Right renal pelvis (tissue), 4 donors: Measurements from ENCODE around the gene NANS. TPM values are rescaled to one million over a fixed set of nuclear protein-coding genes. Genes with fewer than 3 reads are reported as not detected.

Experiments
- DNase-seq, 4 donors: peaks; one replicate each; pipeline ENCODE4 v3.0.0-alpha.2; 2013; ENCODE audit warnings: low read depth in 4 of 4, low spot score in 3 of 4, missing footprints in 1 of 4
- polyA plus RNA-seq, 4 donors: library from polyadenylated mRNA; unstranded; fragments of 120-200 nt; gene quantifications; one replicate each; pipeline ENCODE4 v1.2.1, GENCODE V29; 2013; ENCODE audit not compliant: insufficient read length in 4 of 4

The NANS gene
- polyA plus RNA-seq, 4 donors = 37.5 to 41.2 (median 38.9) TPM

DNA sequence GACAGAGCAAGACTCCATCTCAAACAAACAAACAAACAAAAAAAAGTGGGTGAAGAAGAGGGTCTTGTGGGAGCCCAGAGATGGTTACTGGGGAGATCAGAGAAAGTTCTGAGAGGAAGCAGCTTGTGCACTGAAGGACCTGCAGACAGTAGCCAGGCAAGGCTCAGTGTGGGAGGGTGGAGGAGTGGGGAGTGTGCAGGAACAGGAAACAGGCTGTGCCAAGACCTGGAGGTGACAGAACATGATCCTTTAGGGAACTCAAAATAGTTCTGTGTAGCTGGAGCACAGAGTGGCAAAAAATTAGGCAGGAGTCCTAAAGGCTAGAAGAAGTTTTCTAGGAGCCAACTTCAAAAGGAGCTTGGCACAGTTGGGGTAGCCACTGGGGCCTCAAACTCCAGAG lies 19.2 kb upstream of the NANS start:
- DNase-seq = no peak

DNA sequence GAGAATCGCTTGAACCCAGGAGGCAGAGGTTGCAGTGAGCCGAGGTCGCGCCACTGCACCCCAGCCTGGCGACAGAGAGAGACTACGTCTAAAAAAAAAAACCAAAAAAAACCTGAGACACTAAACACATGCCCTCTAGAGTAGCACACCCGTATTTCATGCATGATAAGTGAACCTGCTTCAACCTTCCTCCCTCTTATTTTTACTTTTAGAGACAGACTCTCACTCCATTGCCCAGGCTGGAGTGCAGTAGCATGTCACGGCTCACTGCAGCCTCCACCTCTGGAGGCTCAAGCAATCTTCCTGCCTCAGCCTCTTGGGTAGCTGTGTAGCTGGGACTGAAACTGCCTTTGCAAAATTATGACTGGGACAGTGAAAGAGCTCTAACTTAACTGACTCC lies 17.6 kb upstream of the NANS start:
- no peak for DNase-seq

DNA sequence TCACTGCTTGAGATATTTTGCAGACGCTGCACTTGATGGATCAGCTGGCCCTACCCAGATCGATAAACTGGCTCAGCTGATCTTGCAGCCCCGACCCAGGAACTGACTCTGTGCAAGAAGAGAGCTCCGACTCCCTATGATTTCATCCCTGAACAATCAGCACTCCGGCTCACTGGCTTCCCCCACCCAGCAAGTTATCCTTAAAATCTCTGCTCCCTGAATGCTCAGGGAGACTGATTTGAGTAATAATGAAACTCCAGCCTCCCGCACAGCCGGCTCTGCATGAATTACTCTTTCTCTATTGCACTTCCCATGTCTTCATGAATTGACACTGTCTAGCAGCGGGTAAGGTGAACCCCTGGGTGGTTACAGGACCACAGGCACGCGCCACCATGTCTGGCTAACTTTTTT lies 16.9 kb upstream of the NANS start:
- DNase-seq = no peak

DNA sequence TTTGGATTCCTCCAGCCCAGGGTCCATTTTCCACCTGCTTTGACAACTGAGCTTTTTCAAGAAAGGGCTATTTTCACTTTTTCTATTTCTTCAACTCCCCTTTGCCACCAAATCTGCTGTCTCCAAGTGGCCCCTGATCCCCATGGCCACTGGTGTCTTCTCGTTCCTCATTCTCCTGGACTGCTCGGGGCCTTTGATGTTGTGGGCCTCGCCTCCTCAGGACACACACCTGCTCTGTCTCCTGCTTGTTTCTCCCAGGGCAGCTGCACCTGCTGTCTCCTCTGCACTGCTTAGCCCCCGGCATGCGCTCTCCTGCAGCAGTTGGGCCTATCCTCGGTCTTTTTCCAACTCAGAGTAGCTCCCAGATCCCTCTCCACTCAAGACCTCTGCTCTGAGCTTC lies 16.3 kb upstream of the NANS start:
- DNase-seq = no peak

DNA sequence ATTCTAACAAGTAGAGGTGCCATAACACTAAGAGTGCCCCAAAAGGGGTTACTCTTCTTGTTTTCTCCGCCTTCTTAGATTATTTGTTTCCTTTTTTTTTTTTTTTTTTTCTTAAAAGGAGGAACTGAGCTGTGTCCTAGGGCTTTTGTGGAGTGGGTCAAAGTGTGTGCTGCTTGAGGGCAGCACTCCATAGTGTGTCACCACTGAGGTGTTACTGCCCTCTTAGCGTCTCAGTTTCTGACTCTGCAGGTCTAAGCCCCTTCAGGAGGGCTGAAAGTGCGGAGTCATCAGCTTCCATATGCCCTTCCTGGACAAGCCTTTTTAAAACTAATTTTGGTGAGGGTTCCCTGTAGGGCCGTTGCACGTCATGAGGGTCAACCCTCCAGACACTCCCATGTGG lies 12.6 kb upstream of the NANS start:
- no peak for DNase-seq

DNA sequence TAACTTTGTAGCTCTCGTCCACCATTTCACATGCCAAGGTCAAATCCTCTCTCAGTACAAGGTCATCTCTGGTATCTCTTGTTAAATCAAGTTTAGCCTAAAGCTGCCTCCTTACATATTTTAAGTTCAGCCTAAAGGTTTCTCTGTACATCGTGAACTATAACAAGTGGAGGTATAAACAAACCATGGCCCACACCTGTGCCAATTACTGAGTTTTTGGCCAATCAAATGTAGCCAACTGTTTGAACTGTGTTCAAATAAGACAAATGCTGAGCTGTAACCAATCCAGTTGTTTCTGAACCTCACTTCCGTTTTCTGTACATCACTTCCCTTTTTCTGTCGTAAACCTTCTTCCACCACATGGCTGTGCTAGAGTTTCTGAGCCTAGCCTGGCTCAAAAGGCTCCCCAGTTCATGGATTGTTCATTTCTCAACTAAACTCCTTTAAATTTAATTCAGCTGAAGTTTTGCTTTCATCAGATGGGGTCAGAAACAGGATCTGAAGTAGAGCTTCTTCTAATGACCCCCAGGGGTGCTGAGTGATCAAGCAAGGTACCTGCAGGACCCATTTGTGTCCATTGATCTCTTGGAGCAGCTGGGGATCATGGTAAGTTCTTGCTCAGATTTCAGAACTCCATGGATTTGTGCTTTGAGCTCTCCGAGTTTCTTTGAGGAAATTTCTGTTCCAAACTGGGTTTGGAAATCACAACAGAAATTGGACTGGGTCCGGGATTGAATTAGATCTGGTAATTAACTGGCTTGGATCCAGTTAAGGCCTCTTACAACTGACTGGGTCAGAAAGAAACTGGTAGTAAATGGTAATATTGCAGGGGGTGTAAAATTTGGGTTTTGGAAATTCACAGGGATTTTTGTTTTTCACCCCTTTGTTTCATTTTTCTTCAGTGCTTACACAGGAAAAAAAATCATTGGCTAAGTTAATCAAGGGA lies 11.0 kb upstream of the NANS start:
- DNase-seq = no peak

DNA sequence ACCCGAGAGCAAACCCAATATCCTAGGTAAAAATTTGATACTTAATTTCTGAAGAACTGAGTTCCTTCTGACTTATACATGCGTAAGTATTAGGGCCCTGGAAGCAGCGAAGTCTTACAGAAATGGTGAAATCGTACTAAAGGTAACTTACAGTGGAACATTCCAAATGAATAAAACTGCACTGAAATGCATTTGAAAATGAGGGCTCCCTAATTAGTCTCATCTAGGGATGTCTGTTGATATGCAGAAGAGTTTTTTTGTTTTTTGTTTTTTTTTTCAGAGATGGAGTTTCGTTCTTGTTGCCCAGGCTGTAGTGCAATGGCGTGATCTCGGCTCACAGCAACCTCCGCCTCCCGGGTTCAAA lies 10.4 kb upstream of the NANS start:
- DNase-seq = no peak

DNA sequence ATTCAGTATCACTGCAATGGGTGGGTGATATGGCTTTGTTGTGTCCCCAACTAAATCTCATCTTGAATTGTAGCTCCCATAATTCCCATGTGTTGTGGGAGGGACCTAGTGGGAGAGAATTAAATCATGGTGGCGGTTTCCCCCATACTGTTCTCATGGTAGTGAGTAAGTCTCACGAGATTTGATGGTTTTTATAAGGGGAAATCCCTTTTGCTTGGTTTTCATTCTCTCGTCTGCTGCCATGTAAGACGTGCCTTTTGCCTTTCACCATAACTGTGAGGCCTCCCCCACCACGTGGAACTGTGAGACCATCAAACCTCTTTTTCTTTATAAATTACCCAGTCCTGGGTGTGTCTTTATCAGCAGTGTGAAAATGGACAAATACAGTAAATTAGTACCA lies 9.5 kb upstream of the NANS start:
- DNase-seq = no peak

DNA sequence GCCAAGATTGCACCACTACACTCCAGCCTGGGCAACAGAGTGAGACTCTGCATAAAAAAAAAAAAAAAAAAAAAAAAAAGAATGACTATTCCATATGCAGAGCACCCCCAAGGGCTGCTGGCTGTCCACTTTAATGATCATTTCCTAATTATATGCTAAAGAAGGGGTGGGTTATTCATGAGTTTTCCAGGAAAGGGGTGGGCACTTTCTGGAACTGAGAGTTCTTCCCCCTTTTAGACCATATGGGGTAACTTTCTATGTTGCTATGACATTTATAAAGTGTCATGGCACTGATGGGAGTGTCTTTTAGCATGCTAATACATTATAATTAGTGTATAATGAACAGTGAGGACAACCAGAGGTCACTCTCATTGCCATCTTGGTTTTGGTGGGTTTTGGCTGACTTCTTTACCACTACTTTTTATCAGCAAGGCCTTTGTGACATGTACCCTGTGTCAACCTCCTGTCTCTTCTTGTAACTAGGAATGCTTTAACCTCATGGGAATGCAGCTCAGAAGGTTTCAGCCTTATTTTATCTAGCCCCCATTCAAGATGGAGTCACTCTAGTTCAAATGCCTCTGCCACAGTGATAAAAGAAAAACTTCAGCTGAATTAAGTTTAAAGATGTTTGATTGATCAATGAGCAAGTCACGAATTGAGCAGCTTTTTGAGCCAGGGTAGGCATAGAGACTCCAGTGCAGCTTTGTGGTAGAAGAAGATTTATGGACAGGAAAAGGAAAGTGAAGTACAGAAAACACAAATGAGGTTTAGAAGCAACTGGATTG lies 7.1 kb upstream of the NANS start:
- no peak for DNase-seq

DNA sequence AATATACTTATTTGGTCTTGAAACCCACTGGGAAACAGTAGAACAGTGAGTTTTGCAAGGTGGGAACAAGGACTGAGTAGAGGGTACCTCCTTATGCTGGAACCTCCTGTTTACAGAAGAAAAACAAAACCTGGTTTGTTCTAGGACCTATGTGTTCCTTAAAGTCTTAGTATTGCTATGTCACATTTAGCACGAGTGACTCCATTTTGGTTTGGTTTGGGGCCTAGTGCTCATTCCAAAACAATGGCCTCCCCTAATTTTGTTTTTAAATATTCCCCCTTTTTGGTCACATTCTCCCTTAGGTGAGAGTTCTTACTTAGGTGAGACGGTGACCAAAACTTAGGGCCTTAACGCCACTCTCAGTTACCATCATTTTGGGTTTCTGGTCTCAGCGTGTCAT lies 6.2 kb upstream of the NANS start:
- DNase-seq = no peak

DNA sequence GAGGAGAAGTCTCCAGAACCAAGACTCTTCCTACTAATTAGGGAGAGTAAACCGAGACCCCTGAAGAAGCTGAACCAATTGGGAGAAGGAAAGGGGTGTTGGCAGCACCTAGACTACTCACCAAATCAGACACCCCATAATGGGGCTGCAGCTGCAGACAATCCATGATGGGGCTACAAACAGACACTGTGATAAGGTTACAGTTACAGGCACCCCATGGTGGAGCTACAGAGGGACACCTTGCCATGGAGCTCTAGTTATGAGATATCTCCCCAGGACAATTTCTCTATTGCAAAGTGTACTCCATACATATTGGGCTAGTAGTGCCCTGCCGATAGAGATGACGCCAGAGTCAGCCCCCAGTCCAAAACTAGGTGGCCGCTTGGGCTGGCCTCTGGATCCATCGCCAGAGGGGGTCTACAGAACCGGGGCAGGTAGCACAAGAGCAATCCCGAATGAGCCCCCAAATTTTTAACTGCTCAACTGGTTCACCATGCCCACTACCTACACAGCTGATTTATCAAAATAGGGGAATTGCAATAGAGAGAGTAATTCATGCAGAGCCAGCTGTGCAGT lies 2.1 kb upstream of the NANS start:
- DNase-seq = no peak

DNA sequence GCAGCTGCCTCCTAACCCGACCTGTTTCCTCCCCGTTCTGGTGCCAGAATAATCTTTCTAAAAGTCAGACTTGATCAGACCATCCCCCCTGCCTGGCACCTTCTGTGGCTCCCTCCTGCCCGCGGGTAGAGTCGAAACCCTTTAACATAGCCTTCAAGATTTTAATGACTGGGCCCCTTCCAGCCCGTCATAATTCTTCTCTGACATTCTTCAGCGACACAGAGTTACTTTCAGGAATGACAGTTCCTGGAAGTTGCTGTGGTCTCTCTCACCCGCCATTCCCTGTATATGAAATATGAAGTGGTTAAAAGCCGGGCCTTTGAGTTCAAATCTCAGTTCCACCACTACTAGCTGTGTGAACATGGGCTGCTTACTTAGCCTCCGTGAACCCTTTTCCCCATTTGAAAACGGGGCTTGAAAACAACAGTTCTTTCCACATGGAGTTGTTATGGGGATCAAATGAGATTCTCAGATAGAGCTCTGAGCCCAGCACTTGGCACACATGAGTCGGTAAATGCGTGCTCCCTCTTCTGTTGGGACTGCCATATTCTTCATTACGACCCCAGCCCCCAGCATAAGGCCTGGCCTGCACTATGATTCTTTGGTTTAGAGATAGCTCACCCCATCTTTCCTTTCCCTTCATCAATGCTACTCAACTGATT lies 737 bp downstream of the NANS start:
- peak in 3 of 4 donors; percentile 22 to 35 (median 24) for DNase-seq

DNA sequence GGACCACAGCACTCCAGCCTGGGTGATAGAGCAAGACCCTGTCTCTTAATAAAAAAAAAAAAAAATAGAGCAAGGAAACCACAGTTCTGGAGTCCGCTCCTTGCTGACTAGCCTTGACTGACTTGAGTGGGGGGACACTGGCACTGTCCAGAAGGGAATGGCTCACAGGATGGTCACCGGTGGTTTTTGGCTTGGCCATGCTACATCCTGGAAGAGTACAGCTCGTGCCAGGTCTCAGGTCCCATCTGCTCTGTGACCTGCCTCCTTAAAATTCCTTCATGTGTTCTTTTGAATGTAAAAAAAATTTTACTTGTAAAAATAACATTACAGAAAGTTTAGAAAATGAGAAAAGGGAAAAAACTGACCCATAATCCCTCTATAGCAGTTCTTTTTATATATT lies 5.6 kb downstream of the NANS start:
- no peak for DNase-seq

DNA sequence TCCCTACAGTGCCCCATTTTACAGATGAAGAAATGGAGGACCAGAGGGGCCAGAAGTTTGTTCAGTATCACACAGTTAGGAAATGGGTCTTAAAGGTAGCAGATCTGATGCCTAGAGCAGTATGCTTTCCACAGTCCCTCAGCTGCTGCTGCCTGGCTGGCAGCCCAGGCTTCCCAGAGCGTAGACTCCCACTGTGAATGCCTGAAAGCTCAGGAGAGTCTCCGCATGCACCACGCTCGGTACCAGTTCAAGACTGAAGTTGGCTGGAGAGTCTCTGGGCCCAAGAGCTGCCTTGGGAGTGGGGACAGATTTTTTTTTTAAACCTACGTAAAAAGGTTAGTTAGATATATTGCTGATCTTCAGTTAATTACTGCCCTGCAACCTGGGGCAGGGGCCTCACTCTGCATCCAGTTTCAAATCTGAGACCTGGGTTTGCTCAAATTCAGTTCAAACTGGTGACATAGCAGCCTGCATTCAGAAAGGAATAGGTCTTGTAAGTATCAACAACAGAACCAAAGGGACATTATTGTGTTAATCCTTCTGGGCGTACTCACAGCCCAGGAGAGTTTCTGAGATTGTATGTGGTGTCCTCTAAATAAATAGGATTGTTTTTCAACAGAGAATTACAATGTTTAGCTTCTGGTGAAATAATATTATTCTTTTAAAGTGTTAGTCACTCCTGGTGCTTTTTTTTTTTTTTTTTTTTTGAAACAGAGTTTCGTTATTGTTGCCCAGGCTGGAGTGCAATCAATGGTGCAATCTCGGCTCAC lies 8.3 kb downstream of the NANS start:
- DNase-seq = no peak

DNA sequence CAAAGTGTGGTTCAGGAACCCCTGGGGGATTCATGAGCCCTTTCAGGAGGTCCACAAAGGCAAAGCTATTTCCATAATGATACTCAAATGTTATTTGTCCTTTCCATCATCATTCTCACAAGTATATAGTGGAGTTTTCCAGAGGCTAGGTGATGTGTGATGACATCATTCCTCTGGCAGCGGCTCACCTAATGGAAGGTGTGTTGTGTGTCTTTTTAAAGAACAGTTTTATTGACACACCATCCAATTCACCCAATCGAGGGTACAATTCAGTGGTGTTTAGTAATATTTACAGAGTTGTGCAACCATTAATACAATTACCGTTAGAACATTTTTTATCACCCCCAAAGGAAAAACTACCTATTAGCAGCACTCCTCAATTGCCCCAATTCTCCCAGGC lies 9.7 kb downstream of the NANS start:
- no peak for DNase-seq

DNA sequence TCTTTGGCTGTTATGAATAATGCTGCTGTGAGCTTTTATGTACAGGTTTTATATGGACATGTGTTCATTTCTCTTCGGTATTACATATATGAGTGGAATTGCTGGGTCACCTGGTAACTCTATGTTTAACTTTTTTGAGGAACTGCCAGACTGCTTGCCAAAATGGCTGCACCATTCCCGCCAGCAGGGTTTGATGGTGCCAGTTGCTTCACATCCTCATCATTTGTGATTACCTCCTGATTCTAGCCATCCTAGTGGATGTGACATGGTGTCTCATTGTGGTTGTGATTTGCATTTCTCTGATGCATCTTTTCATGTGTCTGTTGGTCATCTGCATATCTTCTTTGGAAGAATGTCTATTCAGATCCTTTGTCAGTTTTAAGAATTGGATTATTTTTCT lies 10.7 kb downstream of the NANS start:
- DNase-seq = no peak

DNA sequence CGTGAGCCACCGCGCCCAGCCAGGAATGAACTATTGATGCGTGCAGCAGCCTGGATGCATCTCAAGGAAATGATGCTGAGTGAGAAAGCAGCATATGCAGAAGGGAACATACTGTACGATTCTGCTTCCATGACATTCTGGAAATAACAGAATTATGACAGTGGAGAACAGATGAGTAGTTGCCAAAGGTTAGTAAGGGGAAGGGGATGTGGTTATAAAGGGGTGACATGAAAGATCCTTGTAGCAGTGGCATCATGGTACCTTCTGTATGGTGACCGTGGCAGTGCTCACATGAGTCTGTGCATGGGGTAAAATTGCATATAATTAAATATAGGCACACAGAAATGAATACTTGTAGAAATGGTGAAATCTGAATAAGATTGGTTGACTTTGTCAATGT lies 13.0 kb downstream of the NANS start:
- no peak for DNase-seq

DNA sequence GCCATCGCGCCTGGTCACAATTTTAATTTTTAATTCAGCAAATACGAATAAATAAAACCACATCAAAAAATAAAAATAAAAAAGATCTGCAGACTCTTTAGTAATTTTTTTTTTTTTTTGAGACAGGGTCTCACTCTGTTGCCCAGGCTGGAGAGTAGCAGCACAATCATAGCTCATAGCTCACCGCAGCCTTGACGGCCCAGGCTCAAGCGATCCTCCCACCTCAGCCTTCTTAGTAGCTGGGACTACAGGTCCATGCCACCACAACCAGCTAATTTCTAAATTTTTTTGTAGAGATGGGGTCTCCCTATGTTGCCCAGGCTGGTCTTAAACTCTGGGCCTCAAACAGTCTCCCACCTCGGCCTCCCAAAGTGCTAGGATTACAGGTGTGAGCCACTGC lies 14.2 kb downstream of the NANS start:
- DNase-seq = no peak

DNA sequence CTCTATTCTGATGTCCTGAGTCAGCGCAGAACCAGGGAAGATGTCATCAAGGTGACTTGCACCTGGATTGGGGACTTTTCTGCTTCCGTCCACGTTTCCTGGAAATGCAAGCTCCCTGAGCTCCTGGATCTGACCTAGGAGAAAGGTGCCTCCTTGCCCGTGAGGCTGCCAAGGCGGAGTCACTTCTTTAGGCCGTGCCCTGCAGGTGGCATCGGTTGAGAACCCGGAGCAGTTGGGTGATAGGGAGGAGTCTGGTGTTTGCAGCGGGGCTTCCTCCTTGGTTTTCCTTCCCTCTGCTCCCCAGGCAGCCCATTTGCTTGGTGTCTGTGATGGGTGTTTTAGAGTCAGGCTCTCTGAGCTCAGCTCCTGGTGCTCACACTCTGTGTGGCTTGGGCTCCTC lies 15.2 kb downstream of the NANS start:
- no peak for DNase-seq
